ENCODE results near the gene WDR86.

WDR86 gene

DNA sequence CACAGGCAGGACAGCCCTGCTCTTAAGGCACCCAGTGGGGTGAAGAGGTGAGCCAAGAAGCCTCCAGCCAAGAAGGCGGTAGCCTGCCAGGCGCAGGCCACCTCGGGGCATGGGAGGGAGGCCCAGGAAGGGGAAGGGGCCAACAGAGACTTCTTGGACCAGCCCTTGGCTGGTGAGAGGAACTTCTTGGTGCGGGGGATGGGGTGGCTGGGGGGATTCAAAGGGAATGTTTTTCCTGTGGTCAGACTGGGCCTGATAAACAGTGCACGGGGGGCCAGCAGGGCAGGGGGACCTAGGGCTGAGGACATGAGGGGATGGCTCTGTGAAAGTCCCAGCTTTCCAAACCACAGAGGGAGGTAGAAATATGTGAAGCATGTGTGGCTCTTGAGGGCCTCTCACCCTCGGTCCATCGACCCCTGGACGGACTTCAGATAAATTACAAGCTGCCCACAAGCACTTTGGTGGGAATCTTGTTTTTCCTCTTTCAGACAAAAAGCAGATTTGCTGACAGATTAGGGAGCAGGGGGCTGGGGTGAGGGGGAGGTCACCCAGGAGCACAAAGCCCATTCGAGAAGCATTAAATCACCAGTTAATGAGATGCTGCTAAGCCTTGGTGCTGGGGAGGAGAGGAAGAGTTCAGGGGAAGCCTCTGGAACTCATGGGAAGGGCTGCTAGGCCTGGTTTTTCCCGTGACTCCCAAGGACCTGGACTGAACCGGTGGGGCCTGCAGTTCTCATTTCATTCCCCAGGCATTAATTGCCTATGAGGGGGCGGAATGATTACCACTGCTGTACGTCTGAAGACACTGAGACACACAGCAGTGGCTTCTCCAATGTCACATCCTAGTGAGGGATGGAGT lies 18.8 kb upstream of the WDR86 start:
- DNase-seq (ENCODE audit: low read depth in 2 of 2, low spot score in 1 of 2), result no peak

GRCh38 chr7:151427705-151428377 lies 18.0 kb upstream of the WDR86 start:
- no peak for DNase-seq (ENCODE audit: low read depth in 2 of 2, low spot score in 1 of 2)

DNA sequence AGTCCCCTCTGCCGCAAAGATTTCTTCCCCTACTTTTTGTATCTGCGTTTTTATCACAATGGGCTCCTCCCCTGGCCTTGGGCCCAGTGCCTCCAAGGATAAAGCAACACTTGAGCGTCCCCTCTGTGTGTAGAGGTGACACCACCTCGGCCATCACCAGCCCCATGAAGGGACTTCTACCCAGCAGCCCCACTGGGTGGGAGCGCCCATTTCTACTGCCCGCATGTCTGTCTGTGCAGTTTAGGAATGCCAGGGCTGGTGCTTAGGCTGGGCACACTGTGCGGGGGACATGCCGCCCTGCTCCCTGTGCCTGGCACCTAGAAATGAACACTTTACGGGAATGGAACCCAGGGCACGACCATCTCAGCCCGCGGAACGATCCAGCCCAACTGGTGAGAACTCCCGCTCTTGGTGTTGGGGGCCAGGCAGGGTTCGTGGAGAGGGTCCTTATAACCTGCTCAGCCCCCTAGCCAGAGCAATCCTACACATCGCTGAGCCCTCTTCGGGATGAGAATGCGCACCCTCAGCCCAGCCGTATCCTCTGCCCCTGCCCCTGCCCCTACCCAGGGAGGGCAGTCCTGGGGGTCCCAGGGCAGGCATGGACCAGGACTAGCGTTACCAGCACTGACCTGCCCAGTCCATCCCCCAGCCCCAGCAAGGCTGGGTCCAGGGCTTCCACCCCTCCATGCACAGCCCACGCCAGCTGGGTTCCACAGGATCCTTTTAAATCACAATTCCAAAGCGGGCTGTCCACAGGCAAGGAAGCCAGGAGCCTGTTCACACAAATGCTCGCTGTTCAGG lies 17.3 kb upstream of the WDR86 start:
- DNase-seq (ENCODE audit: low read depth in 2 of 2, low spot score in 1 of 2), result no peak

GRCh38 chr7:151426441-151426903 lies 16.6 kb upstream of the WDR86 start:
- DNase-seq (ENCODE audit: low read depth in 2 of 2, low spot score in 1 of 2), result no peak

GRCh38 chr7:151425670-151426440 lies 16.0 kb upstream of the WDR86 start:
- DNase-seq (ENCODE audit: low read depth in 2 of 2, low spot score in 1 of 2), result no peak

- no peak for DNase-seq (ENCODE audit: low read depth in 2 of 2, low spot score in 1 of 2)
Measured at GRCh38 chr7:151424799-151425198, 15.0 kb upstream of the WDR86 start.

DNA sequence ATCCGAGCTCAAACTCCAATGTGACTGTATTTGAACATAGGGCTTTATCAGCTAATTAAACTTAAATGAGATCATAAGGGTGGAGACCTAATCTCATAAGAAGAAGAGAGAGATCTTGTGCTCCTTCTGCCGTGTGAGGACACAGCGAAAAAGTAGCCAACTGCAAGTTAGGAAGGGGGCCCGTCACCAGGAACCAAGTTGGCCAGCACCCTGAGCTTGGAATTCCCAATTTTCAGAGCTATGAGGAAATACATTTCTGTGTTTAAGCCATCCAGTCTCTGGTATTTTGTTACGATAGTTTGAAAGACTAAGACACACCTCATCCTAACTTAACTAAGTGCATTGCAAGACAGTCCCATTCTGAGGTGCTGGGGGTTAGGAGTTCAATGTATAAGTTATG lies 14.1 kb upstream of the WDR86 start:
- DNase-seq (ENCODE audit: low read depth in 2 of 2, low spot score in 1 of 2), result no peak

- no peak for DNase-seq (ENCODE audit: low read depth in 2 of 2, low spot score in 1 of 2)
Measured at GRCh38 chr7:151423226-151423625, 13.4 kb upstream of the WDR86 start.

- no peak for DNase-seq (ENCODE audit: low read depth in 2 of 2, low spot score in 1 of 2)
Measured at GRCh38 chr7:151422212-151422611, 12.4 kb upstream of the WDR86 start.

DNA sequence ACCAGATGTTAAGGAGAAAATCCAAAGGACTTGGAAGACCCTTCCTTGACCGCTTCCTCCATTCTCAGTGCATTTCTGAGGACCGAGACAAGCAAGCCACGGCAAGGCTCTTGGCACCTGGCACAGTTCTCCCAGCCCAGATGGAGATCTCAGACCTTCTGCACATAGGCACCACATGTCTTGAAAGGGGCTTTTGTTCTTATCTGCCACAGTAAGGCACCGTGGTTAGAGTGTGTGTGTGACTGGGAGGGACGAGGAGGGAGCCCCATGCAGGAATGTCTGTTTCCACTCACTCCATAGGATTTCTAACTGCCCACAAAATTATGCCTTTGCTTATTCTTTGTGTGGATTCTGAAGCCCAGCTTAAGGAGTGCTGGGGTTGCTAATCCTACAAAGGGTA lies 10.3 kb upstream of the WDR86 start:
- DNase-seq (ENCODE audit: low read depth in 2 of 2, low spot score in 1 of 2), result no peak

DNA sequence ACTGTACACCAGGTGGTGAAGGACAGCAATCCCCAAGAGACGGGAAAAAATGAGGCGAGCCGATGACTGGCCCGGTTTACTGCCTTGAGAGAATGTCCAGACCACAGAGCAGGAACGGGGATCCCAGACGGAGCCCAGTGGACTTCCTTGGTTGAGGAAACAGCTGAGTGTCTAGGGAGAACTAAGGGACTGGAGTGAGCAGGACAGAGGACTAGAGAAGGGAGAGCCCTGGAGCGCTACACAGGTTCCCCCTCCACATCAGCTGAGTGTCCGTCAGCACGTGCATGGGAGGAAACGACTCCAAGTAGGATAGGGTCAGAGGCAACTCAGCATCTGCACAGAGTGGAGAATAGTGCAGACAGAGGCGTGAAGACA lies 7.1 kb upstream of the WDR86 start:
- no peak for DNase-seq (ENCODE audit: low read depth in 2 of 2, low spot score in 1 of 2)

- no peak for DNase-seq (ENCODE audit: low read depth in 2 of 2, low spot score in 1 of 2)
Measured at GRCh38 chr7:151416112-151416940, 6.5 kb upstream of the WDR86 start.

GRCh38 chr7:151415375-151416105 lies 5.7 kb upstream of the WDR86 start:
- DNase-seq (ENCODE audit: low read depth in 2 of 2, low spot score in 1 of 2), result no peak

DNA sequence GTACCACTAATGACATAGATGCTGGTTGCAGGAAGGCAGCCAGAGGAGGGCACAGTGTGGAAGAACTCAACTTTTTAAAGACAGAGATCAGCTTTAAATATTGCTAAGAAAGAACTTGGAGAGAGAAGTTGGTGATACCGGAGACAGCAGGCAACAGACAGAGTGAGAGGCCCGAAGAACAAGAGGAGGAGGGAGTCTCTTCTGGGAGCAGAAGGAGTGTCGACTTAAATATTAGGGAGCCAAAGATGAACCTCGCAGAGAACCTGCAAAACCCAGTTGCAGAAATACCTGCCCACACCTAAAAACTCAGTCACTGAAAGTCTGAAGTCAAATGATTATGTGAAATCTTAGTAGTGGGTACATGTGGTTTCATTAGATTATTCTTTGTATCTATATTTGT lies 3.4 kb upstream of the WDR86 start:
- DNase-seq (ENCODE audit: low read depth in 2 of 2, low spot score in 1 of 2), result no peak

DNA sequence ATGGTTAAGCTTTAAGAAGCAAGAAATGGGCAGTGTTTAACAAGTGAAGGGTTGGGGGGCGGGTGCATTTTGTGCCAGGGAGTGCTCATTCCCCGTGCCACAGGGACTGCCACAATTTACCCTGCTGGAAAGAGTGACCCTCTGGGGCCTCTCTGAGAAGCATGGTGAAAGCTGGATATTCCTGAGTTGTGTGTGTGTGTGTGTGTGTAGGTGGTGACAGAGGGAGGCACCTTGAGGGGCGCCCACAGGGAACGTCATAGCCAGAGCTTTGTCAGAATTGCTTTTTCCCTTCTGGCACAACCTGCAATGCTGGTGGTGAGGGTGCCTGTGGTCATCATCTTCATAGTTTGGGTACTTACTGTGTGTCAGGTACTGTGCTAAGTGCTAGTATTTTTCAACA lies 2.5 kb upstream of the WDR86 start:
- no peak for DNase-seq (ENCODE audit: low read depth in 2 of 2, low spot score in 1 of 2)

DNA sequence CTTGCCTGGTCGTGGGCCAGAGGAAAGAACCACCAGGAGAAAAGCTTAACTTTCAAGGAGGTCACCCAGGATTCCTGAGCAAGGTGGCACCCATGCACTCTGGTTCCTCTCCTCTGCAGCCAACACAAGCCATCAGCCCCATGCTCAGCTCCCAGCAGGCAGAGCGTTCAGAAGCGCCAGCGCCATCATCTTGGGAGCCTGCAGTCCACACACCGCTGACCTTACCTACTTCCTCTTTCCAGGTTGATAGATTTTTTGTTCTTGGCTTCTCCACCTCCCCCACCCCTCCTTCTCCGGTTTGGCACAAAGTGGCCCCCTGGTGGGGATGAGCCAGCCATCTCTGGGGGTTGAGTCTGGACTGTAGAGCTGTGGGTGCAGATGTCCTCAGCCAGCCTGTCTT lies 1.7 kb upstream of the WDR86 start:
- DNase-seq (ENCODE audit: low read depth in 2 of 2, low spot score in 1 of 2), result no peak

GRCh38 chr7:151410405-151411390 lies 860 bp upstream of the WDR86 start:
- DNase-seq (ENCODE audit: low read depth in 2 of 2, low spot score in 1 of 2), result no peak
